GM23338 (cell line): ENCODE results near the gene PLIN4. TPM values are rescaled to one million over a fixed set of nuclear protein-coding genes. Genes with fewer than 3 reads are reported as not detected.

ENCODE experiments used
- ATAC-seq: fragments of 200-7000 bp; cut with Tn5 transposase; 3 replicates; pipeline ENCODE4 v1.9.1; 2020
- DNase-seq: peaks from one replicate; pipeline ENCODE4 v3.0.0-alpha.2; 2015; ENCODE audit warnings: low spot score
- H2AFZ ChIP-seq: fragments of 200-600 bp; sonication (generic); 2 replicates; pipeline ENCODE4 v1.8.0; 2016; ENCODE audit warnings: antibody characterized with exemption, mild to moderate bottlenecking, moderate library complexity
- H3F3A ChIP-seq: fragments of 200-600 bp; sonication (generic); replicated peaks from 2 replicates; pipeline ENCODE4 v1.8.0; 2017; ENCODE audit warnings: antibody characterized with exemption, mixed run types, low read depth
- H3K27ac ChIP-seq: fragments of 200-600 bp; sonication (generic); 2 replicates; pipeline ENCODE4 v1.6.1; 2016; ENCODE audit warnings: low read depth
- H3K27me3 ChIP-seq: fragments of 200-600 bp; sonication (generic); 2 replicates; pipeline ENCODE4 v1.8.0; 2016; ENCODE audit warnings: mild to moderate bottlenecking, mixed run types, moderate library complexity; ENCODE audit not compliant: insufficient read depth
- H3K36me3 ChIP-seq: fragments of 200-600 bp; sonication (generic); 2 replicates; pipeline ENCODE4 v1.8.0; 2016; ENCODE audit warnings: mild to moderate bottlenecking; ENCODE audit not compliant: insufficient read depth
- H3K4me1 ChIP-seq: fragments of 200-600 bp; sonication (generic); 2 replicates; pipeline ENCODE4 v1.8.0; 2016; ENCODE audit warnings: mild to moderate bottlenecking, moderate library complexity; ENCODE audit not compliant: insufficient read depth
- H3K4me2 ChIP-seq: fragments of 200-600 bp; sonication (generic); 2 replicates; pipeline ENCODE4 v1.7.1; 2017; ENCODE audit warnings: mixed run types
- H3K4me3 ChIP-seq: fragments of 200-600 bp; sonication (generic); 2 replicates; pipeline ENCODE4 v1.6.1; 2016; ENCODE audit warnings: mixed run types
- H3K79me2 ChIP-seq: fragments of 200-600 bp; sonication (generic); replicated peaks from 2 replicates; pipeline ENCODE4 v1.8.0; 2017; ENCODE audit warnings: mild to moderate bottlenecking; ENCODE audit not compliant: insufficient read depth
- H3K9me2 ChIP-seq: fragments of 200-600 bp; sonication (generic); 2 replicates; pipeline ENCODE4 v1.8.0; 2017; ENCODE audit not compliant: insufficient read depth
- H4K20me1 ChIP-seq: fragments of 200-600 bp; sonication (generic); replicated peaks from 2 replicates; pipeline ENCODE4 v1.8.0; 2017; ENCODE audit warnings: mild to moderate bottlenecking; ENCODE audit not compliant: insufficient read depth
- H3K27ac Mint-ChIP-seq: 2 replicates; pipeline ENCODE4 v1.8.0; 2020; ENCODE audit warnings: inconsistent platforms, mild to moderate bottlenecking, moderate library complexity, mixed read lengths
- H3K27me3 Mint-ChIP-seq: 3 replicates; pipeline ENCODE4 v1.8.0; 2022; ENCODE audit warnings: low read depth, mild to moderate bottlenecking, moderate library complexity, mixed read lengths, inconsistent platforms; ENCODE audit not compliant: insufficient read depth, poor library complexity
- H3K36me3 Mint-ChIP-seq: 3 replicates; pipeline ENCODE4 v1.8.0; 2021; ENCODE audit warnings: low read depth, mild to moderate bottlenecking, inconsistent platforms, moderate library complexity, mixed read lengths
- H3K4me1 Mint-ChIP-seq: 3 replicates; pipeline ENCODE4 v1.8.0; 2020; ENCODE audit warnings: mild to moderate bottlenecking, inconsistent platforms, mixed read lengths
- H3K4me3 Mint-ChIP-seq: 3 replicates; pipeline ENCODE4 v1.8.0; 2021; ENCODE audit warnings: moderate library complexity, mild to moderate bottlenecking, inconsistent platforms, mixed read lengths
- H3K9me3 Mint-ChIP-seq: 3 replicates; pipeline ENCODE4 v1.8.0; 2020; ENCODE audit warnings: moderate library complexity, mild to moderate bottlenecking, inconsistent platforms, mixed read lengths
- CREB1 ChIP-seq: fragments of 250-450 bp; sonication (Bioruptor Pico); IDR thresholded peaks from 2 replicates; pipeline ENCODE4 v1.5.0; 2020; ENCODE audit warnings: low read depth, mild to moderate bottlenecking, moderate library complexity
- CTCF ChIP-seq, 2 experiments: fragments of 200-600 bp in 1 of 2; sonication (generic) in 1 of 2; conservative IDR thresholded peaks; 2 replicates each; pipeline versions ENCODE4 v1.5.1 to v1.6.1; 2016 to 2017; ENCODE audit warnings: antibody characterized with exemption in 2 of 2, low read depth in 2 of 2, mild to moderate bottlenecking in 2 of 2, moderate library complexity in 1 of 2
- ETS1 ChIP-seq: IDR thresholded peaks from 2 replicates; pipeline ENCODE4 v1.6.1; 2016; ENCODE audit warnings: antibody characterized with exemption
- EZH2 ChIP-seq: fragments of 200-600 bp; sonication (generic); IDR thresholded peaks from one replicate; pipeline ENCODE4 v1.8.0; 2017; ENCODE audit warnings: antibody characterized with exemption, mild to moderate bottlenecking, low read depth; ENCODE audit not compliant: unreplicated experiment
- EZH2phosphoT487 ChIP-seq: fragments of 200-600 bp; sonication (generic); IDR thresholded peaks from one replicate; pipeline ENCODE4 v1.8.1; 2018; ENCODE audit warnings: antibody characterized with exemption; ENCODE audit not compliant: unreplicated experiment
- JUNB ChIP-seq: IDR thresholded peaks from one replicate; pipeline ENCODE4 v1.6.1; 2016; ENCODE audit warnings: antibody characterized with exemption; ENCODE audit not compliant: unreplicated experiment
- NANOG ChIP-seq: IDR thresholded peaks from 2 replicates; pipeline ENCODE4 v1.6.1; 2016; ENCODE audit warnings: antibody characterized with exemption, borderline replicate concordance
- POLR2AphosphoS5 ChIP-seq: IDR thresholded peaks from 2 replicates; pipeline ENCODE4 v1.6.1; 2016; ENCODE audit warnings: antibody characterized with exemption, low read depth
- REST ChIP-seq: IDR thresholded peaks from one replicate; pipeline ENCODE4 v1.6.1; 2018; ENCODE audit warnings: antibody characterized with exemption; ENCODE audit not compliant: unreplicated experiment
- STAT1 ChIP-seq: IDR thresholded peaks from one replicate; pipeline ENCODE4 v1.6.1; 2016; ENCODE audit warnings: antibody characterized with exemption; ENCODE audit not compliant: unreplicated experiment
- ZNF114 ChIP-seq: fragments of 250-450 bp; sonication (Bioruptor Pico); IDR thresholded peaks from 2 replicates; pipeline ENCODE4 v1.5.0; 2020; ENCODE audit warnings: mild to moderate bottlenecking, moderate library complexity
- ZNF331 ChIP-seq: fragments of 250-450 bp; sonication (Bioruptor Pico); IDR thresholded peaks from 2 replicates; pipeline ENCODE4 v1.5.0; 2020; ENCODE audit warnings: low read depth, mild to moderate bottlenecking, moderate library complexity
- ZNF462 ChIP-seq: fragments of 250-450 bp; sonication (Bioruptor Pico); IDR thresholded peaks from 2 replicates; pipeline ENCODE4 v1.5.0; 2020; ENCODE audit warnings: mild to moderate bottlenecking, moderate library complexity
- polyA plus RNA-seq: library from polyadenylated mRNA; unstranded; fragments of >200 nt; fragmentation: Nextera tagmentation; extraction: Ambion mirVana; gene quantifications from 2 replicates; pipeline ENCODE4 v1.2.1, GENCODE V29; 2016
- total RNA-seq: library from RNA; depleted of rRNA; stranded (reverse); fragments of >200 nt; shearing (Covaris generic); gene quantifications from 2 replicates; pipeline ENCODE4 v1.2.3, GENCODE V29; 2014

Gene PLIN4
- total and polyA plus RNA-seq, 2 experiments from 2014 or later = 0.19 to 0.59 TPM

DNA sequence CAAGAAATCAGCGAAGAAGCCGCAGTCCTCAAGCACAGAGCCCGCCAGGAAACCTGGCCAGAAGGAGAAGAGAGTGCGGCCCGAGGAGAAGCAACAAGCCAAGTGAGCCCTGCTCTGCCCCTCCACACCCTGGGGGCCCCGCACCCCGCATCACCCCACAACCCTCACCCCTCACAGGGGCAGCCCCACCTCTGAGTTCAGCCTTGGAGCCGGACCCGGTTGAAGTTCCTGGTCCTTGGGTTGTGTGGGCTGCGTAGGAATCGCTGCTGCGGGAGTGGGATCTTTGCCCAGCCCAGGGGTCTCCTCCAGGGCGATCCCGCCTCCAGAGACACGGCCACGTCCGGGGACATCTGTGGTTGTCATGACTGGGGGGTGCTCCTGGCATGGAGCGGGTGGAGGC is 22.0 kb downstream of the PLIN4 start:
- no peaks in the 10 kb centered on the region for H3K9me3 Mint-ChIP-seq
- Histone ChIP-seq H3K79me2 (no peaks in the 10 kb centered on the region), H3K4me3 (no peak overlapping the region), H3K9me2 (no peaks in the 10 kb centered on the region), H3K27ac (no peak overlapping the region), H2AFZ (no peak overlapping the region), H3F3A (0 out of 2 replicates have a peak, but pooled peaks cover 7% of the 10 kb centered on the region), H3K27me3 (no peaks in the 10 kb centered on the region), H3K36me3 (peaks cover 16% of the 10 kb centered on the region; the same call in 1 of the 2 replicates), H3K4me2 (no peak overlapping the region), H4K20me1 (no peaks in the 10 kb centered on the region; the same call in 1 of the 2 replicates), H3K4me1 (no peaks in the 10 kb centered on the region)
- no peak for ATAC-seq
- TF ChIP-seq ZNF462 (CRISPR knock-in tag) (no peak), NANOG (no peak), CTCF (conservative IDR thresholded peaks at IDR 0.05; ENCODE audit: low read depth in 2 of 2) (no peak), ZNF331 (CRISPR knock-in tag) (no peak), ETS1 (no peak), CREB1 (no peak), EZH2 (no peak), POLR2AphosphoS5 (no peak), REST (no peak), JUNB (no peak), STAT1 (no peak), ZNF114 (CRISPR knock-in tag) (no peak), EZH2phosphoT487 (no peak)
- no peaks in the 10 kb centered on the region for H3K4me1 Mint-ChIP-seq
- peaks cover 25% of the 10 kb centered on the region for H3K36me3 Mint-ChIP-seq
- no peak for DNase-seq
- no peak overlapping the region for H3K4me3 Mint-ChIP-seq
- H3K27ac Mint-ChIP-seq = no peak overlapping the region
- H3K27me3 Mint-ChIP-seq = peaks cover 3% of the 10 kb centered on the region
